Measurements from ENCODE around the gene LPAR6.

LPAR6 gene

GRCh38 chr13:48415516-48415915 lies 2.6 kb upstream of the LPAR6 start:
- DNase-seq (ENCODE audit: extremely low spot score) = no peak
- TF ChIP-seq ARNT (IDR thresholded peaks at IDR 0.05) = no peak
- TF ChIP-seq NFRKB (IDR thresholded peaks at IDR 0.05) = no peak
- TF ChIP-seq ZNF384 (IDR thresholded peaks at IDR 0.05) = no peak
- no peak for TF ChIP-seq SP1 (IDR thresholded peaks at IDR 0.05)
- TF ChIP-seq BHLHE40 (IDR thresholded peaks at IDR 0.05; ENCODE audit: borderline replicate concordance) = no peak
- ChIA-PET CTCF (no interaction called here), POLR2A (no interaction called here)

GRCh38 chr13:48414501-48414900 lies 1.6 kb upstream of the LPAR6 start:
- ChIA-PET POLR2A (no interaction called here), CTCF (no interaction called here)
- DNase-seq (ENCODE audit: extremely low spot score) = no peak
- TF ChIP-seq FOXA1 (IDR thresholded peaks at IDR 0.05) (no peak), PKNOX1 (IDR thresholded peaks at IDR 0.05) (no peak), LEF1 (IDR thresholded peaks at IDR 0.05; ENCODE audit: borderline replicate concordance) (no peak), FOXM1 (IDR thresholded peaks at IDR 0.05; ENCODE audit: borderline replicate concordance) (no peak), NFRKB (IDR thresholded peaks at IDR 0.05) (no peak), TARDBP (IDR thresholded peaks at IDR 0.05) (no peak), HDGF (IDR thresholded peaks at IDR 0.05; ENCODE audit: borderline replicate concordance) (no peak), ELF4 (IDR thresholded peaks at IDR 0.05) (no peak), BHLHE40 (IDR thresholded peaks at IDR 0.05; ENCODE audit: borderline replicate concordance) (no peak), SUZ12 (IDR thresholded peaks at IDR 0.05) (no peak), CTBP1 (IDR thresholded peaks at IDR 0.05; ENCODE audit: borderline replicate concordance) (no peak)

- DNase-seq (ENCODE audit: extremely low spot score) = no peak
- ChIA-PET POLR2A (interaction anchor here (1.1 kb wide), 1 partner anchor 15 kb away, joined by 3 read pairs; no protein-coding TSS in a partner anchor), CTCF (no interaction called here)
- TF ChIP-seq TARDBP (IDR thresholded peaks at IDR 0.05) (no peak), HDGF (IDR thresholded peaks at IDR 0.05; ENCODE audit: borderline replicate concordance) (no peak), FOXA1 (IDR thresholded peaks at IDR 0.05) (no peak), FOXK2 (IDR thresholded peaks at IDR 0.05) (no peak), L3MBTL2 (conservative IDR thresholded peaks at IDR 0.05) (no peak), SUZ12 (IDR thresholded peaks at IDR 0.05) (no peak), FOXM1 (IDR thresholded peaks at IDR 0.05; ENCODE audit: borderline replicate concordance) (no peak), ARNT (IDR thresholded peaks at IDR 0.05) (no peak), SP1 (IDR thresholded peaks at IDR 0.05) (no peak), CTBP1 (IDR thresholded peaks at IDR 0.05; ENCODE audit: borderline replicate concordance) (no peak), ZNF384 (IDR thresholded peaks at IDR 0.05) (no peak), LEF1 (IDR thresholded peaks at IDR 0.05; ENCODE audit: borderline replicate concordance) (no peak)
Observed at GRCh38 chr13:48411841-48412531, 927 bp downstream of the LPAR6 start.

GRCh38 chr13:48411147-48411794 lies 1.6 kb downstream of the LPAR6 start:
- no peak for TF ChIP-seq ELF4 (IDR thresholded peaks at IDR 0.05)
- TF ChIP-seq FOXK2 (IDR thresholded peaks at IDR 0.05) = no peak
- TF ChIP-seq LEF1 (IDR thresholded peaks at IDR 0.05; ENCODE audit: borderline replicate concordance) = no peak
- TF ChIP-seq BHLHE40 (IDR thresholded peaks at IDR 0.05; ENCODE audit: borderline replicate concordance) = no peak
- no peak for TF ChIP-seq FOXA1 (IDR thresholded peaks at IDR 0.05)
- TF ChIP-seq TARDBP (IDR thresholded peaks at IDR 0.05) = no peak
- no peak for TF ChIP-seq SP1 (IDR thresholded peaks at IDR 0.05)
- no peak for TF ChIP-seq FOXM1 (IDR thresholded peaks at IDR 0.05; ENCODE audit: borderline replicate concordance)
- TF ChIP-seq ZNF384 (IDR thresholded peaks at IDR 0.05) = no peak
- TF ChIP-seq PKNOX1 (IDR thresholded peaks at IDR 0.05) = no peak
- no peak for TF ChIP-seq HDGF (IDR thresholded peaks at IDR 0.05; ENCODE audit: borderline replicate concordance)
- TF ChIP-seq CTBP1 (IDR thresholded peaks at IDR 0.05; ENCODE audit: borderline replicate concordance) = no peak
- TF ChIP-seq L3MBTL2 (conservative IDR thresholded peaks at IDR 0.05) = no peak
- POLR2A ChIA-PET = no interaction called here
- DNase-seq (ENCODE audit: extremely low spot score) = no peak
- CTCF ChIA-PET = no interaction called here

- ChIA-PET POLR2A (no interaction called here), CTCF (no interaction called here)
- DNase-seq (ENCODE audit: extremely low spot score) = no peak
- TF ChIP-seq ELF4 (IDR thresholded peaks at IDR 0.05) (no peak), HDGF (IDR thresholded peaks at IDR 0.05; ENCODE audit: borderline replicate concordance) (no peak), CTBP1 (IDR thresholded peaks at IDR 0.05; ENCODE audit: borderline replicate concordance) (no peak), SP1 (IDR thresholded peaks at IDR 0.05) (no peak), NFRKB (IDR thresholded peaks at IDR 0.05) (no peak), FOXM1 (IDR thresholded peaks at IDR 0.05; ENCODE audit: borderline replicate concordance) (no peak), TARDBP (IDR thresholded peaks at IDR 0.05) (no peak), FOXK2 (IDR thresholded peaks at IDR 0.05) (no peak)
Observed at GRCh38 chr13:48410199-48410598, 2.7 kb downstream of the LPAR6 start.

- ChIA-PET CTCF (no interaction called here), POLR2A (no interaction called here)
- DNase-seq (ENCODE audit: extremely low spot score) = no peak
- TF ChIP-seq PKNOX1 (IDR thresholded peaks at IDR 0.05) (no peak), L3MBTL2 (conservative IDR thresholded peaks at IDR 0.05) (no peak), ARNT (IDR thresholded peaks at IDR 0.05) (no peak), CTBP1 (IDR thresholded peaks at IDR 0.05; ENCODE audit: borderline replicate concordance) (no peak), HDGF (IDR thresholded peaks at IDR 0.05; ENCODE audit: borderline replicate concordance) (no peak), ELF4 (IDR thresholded peaks at IDR 0.05) (no peak), TARDBP (IDR thresholded peaks at IDR 0.05) (no peak), FOXM1 (IDR thresholded peaks at IDR 0.05; ENCODE audit: borderline replicate concordance) (no peak), ZNF384 (IDR thresholded peaks at IDR 0.05) (no peak), BHLHE40 (IDR thresholded peaks at IDR 0.05; ENCODE audit: borderline replicate concordance) (no peak), NFRKB (IDR thresholded peaks at IDR 0.05) (no peak)
Observed at GRCh38 chr13:48405875-48406274, 7.0 kb downstream of the LPAR6 start.

Data from HEK293T (cell line).